Neutrophil (primary cell): Measurements from ENCODE around the gene UPK3B.
"Not testable (repeated sequence)": the region's sequence is repeated elsewhere in the genome, so short reads cannot be mapped to it uniquely, and the experiment has no call there.

Experiments used
- H3K27ac ChIP-seq: fragments of 200-600 bp; sonication (generic); 2 replicates; pipeline ENCODE4 v1.5.1; 2016; ENCODE audit warnings: mild to moderate bottlenecking, moderate library complexity
- H3K27me3 ChIP-seq: fragments of 200-600 bp; sonication (generic); 2 replicates; pipeline ENCODE4 v1.6.0; 2016; ENCODE audit warnings: mild to moderate bottlenecking
- H3K36me3 ChIP-seq: fragments of 200-600 bp; sonication (generic); 2 replicates; pipeline ENCODE4 v1.5.1; 2017
- H3K4me1 ChIP-seq, 2 experiments: fragments of 200-600 bp in 1 of 2; sonication (generic) in 1 of 2; 1 replicate in 1 of 2; 2 replicates in 1 of 2; pipeline versions ENCODE4 v1.5.1 to v1.6.1; 2013 to 2016; ENCODE audit warnings: low read depth in 1 of 2, low read length in 1 of 2, mild to moderate bottlenecking in 1 of 2, moderate library complexity in 1 of 2; ENCODE audit not compliant: control insufficient read depth in 1 of 2, insufficient read depth in 1 of 2
- H3K4me3 ChIP-seq, 2 experiments: fragments of 200-600 bp in 1 of 2; sonication (generic) in 1 of 2; 1 replicate in 1 of 2; 2 replicates in 1 of 2; pipeline ENCODE4 v1.5.1; 2013 to 2016; ENCODE audit warnings: low read depth in 1 of 2, low read length in 1 of 2, mild to moderate bottlenecking in 1 of 2, moderate library complexity in 1 of 2
- H3K9me3 ChIP-seq: fragments of 200-600 bp; sonication (generic); 2 replicates; pipeline ENCODE4 v1.5.1; 2016

Gene UPK3B

GRCh38 chr7:76479628-76480027, 30.7 kb upstream of the UPK3B start:
- not testable (repeated sequence) for H3K9me3 ChIP-seq, H3K27ac ChIP-seq, H3K27me3 ChIP-seq, H3K4me3 ChIP-seq, H3K4me1 ChIP-seq
- H3K36me3 ChIP-seq, result peaks cover 39% of the 10 kb centered on the region

GRCh38 chr7:76480403-76481253, 29.7 kb upstream of the UPK3B start:
- H3K27ac ChIP-seq, H3K27me3 ChIP-seq, H3K4me1 ChIP-seq, H3K4me3 ChIP-seq, H3K9me3 ChIP-seq: not testable (repeated sequence)
- peaks cover 39% of the 10 kb centered on the region for H3K36me3 ChIP-seq

- not testable (repeated sequence) for H3K27me3 ChIP-seq, H3K4me1 ChIP-seq, H3K4me3 ChIP-seq, H3K27ac ChIP-seq, H3K9me3 ChIP-seq
- H3K36me3 ChIP-seq, result peaks cover 39% of the 10 kb centered on the region
Measured at GRCh38 chr7:76482660-76483059, 27.7 kb upstream of the UPK3B start.

GRCh38 chr7:76483081-76483480, 27.3 kb upstream of the UPK3B start:
- H3K27ac ChIP-seq, H3K4me1 ChIP-seq, H3K27me3 ChIP-seq, H3K9me3 ChIP-seq, H3K4me3 ChIP-seq: not testable (repeated sequence)
- peaks cover 39% of the 10 kb centered on the region for H3K36me3 ChIP-seq

GRCh38 chr7:76484456-76484855, 25.9 kb upstream of the UPK3B start:
- H3K27ac ChIP-seq, H3K4me1 ChIP-seq, H3K9me3 ChIP-seq, H3K4me3 ChIP-seq, H3K27me3 ChIP-seq: not testable (repeated sequence)
- peaks cover 39% of the 10 kb centered on the region for H3K36me3 ChIP-seq

GRCh38 chr7:76485822-76486610, 24.3 kb upstream of the UPK3B start:
- not testable (repeated sequence) for H3K27ac ChIP-seq, H3K4me3 ChIP-seq, H3K27me3 ChIP-seq, H3K9me3 ChIP-seq, H3K4me1 ChIP-seq
- peaks cover 30% of the 10 kb centered on the region for H3K36me3 ChIP-seq

GRCh38 chr7:76486618-76487017, 23.7 kb upstream of the UPK3B start:
- not testable (repeated sequence) for H3K9me3 ChIP-seq, H3K4me3 ChIP-seq, H3K4me1 ChIP-seq, H3K27me3 ChIP-seq, H3K27ac ChIP-seq
- H3K36me3 ChIP-seq, result peaks cover 25% of the 10 kb centered on the region

GRCh38 chr7:76487969-76488368, 22.4 kb upstream of the UPK3B start:
- not testable (repeated sequence) for H3K4me1 ChIP-seq, H3K27me3 ChIP-seq, H3K4me3 ChIP-seq, H3K27ac ChIP-seq, H3K9me3 ChIP-seq
- H3K36me3 ChIP-seq, result peaks cover 12% of the 10 kb centered on the region

- H3K4me1 ChIP-seq, H3K9me3 ChIP-seq, H3K4me3 ChIP-seq, H3K27ac ChIP-seq, H3K27me3 ChIP-seq, H3K36me3 ChIP-seq: not testable (repeated sequence)
Measured at GRCh38 chr7:76492139-76492538, 18.2 kb upstream of the UPK3B start.

- H3K36me3 ChIP-seq, H3K4me3 ChIP-seq, H3K27me3 ChIP-seq, H3K27ac ChIP-seq, H3K4me1 ChIP-seq, H3K9me3 ChIP-seq: not testable (repeated sequence)
Measured at GRCh38 chr7:76495717-76496116, 14.6 kb upstream of the UPK3B start.

- H3K27ac ChIP-seq, result not testable (repeated sequence)
Measured at GRCh38 chr7:76497918-76498582, 12.3 kb upstream of the UPK3B start.

GRCh38 chr7:76498583-76499200, 11.7 kb upstream of the UPK3B start:
- H3K4me1 ChIP-seq, H3K4me3 ChIP-seq: not testable (repeated sequence)

More at GRCh38 chr7:76497918-76498582, 12.3 kb upstream of the UPK3B start:
- not testable (repeated sequence) for H3K4me1 ChIP-seq, H3K9me3 ChIP-seq, H3K4me3 ChIP-seq, H3K27me3 ChIP-seq
- peaks cover 25% of the 10 kb centered on the region for H3K36me3 ChIP-seq

GRCh38 chr7:76499201-76499923, 11.0 kb upstream of the UPK3B start:
- H3K27ac ChIP-seq, H3K4me3 ChIP-seq, H3K4me1 ChIP-seq, H3K27me3 ChIP-seq, H3K9me3 ChIP-seq: not testable (repeated sequence)
- H3K36me3 ChIP-seq, result peaks cover 31% of the 10 kb centered on the region

More at GRCh38 chr7:76498583-76499200, 11.7 kb upstream of the UPK3B start:
- not testable (repeated sequence) for H3K27ac ChIP-seq, H3K9me3 ChIP-seq, H3K27me3 ChIP-seq
- H3K36me3 ChIP-seq, result peaks cover 30% of the 10 kb centered on the region
